Left forelimb (tissue), 1 donor: ENCODE measurements around the gene TRPM2.
"Not testable (repeated sequence)": the region's sequence is repeated elsewhere in the genome, so short reads cannot be mapped to it uniquely, and the experiment has no call there.

Experiments
- DNase-seq: peaks from one replicate; pipeline ENCODE4 v3.0.0-alpha.2; 2018; ENCODE audit warnings: low spot score

The TRPM2 gene

DNA sequence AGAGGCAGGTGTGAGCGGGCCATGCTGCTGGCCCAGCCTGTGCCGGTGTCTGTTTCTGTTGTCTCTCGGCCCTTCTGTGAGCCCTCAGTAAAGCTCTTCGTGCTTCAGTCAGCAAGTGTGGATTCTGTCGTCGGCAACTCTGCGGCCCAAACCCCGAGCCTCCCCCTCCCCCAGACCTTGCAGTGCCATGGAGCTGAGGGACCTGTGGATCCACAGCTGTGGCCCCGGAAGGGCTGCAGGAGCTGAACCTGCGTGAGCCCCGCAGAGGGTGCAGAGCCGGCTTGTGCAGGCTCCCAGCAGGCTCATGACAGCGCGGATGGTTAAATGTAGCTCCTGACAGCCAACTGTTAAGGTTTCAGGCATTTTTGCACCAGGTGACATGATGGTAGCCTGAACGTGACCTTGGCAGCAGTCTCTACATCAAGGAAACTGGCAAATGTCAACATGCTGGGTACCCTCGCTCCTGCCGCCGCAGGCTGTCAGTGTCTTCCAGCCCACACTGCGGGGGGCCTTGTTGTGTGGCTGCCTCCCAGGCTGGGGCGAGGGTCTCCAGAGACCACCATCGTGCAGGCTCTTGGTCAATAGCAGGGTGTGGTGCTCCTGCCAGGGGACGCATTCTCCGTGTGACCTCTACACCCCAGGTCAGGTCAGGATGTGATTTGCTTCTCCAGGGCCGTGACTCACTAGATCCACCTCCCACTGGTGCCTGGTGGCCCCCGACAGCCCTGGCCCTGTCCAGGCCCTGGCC, 108.8 kb downstream of the TRPM2 start:
- DNase-seq: no peak

DNA sequence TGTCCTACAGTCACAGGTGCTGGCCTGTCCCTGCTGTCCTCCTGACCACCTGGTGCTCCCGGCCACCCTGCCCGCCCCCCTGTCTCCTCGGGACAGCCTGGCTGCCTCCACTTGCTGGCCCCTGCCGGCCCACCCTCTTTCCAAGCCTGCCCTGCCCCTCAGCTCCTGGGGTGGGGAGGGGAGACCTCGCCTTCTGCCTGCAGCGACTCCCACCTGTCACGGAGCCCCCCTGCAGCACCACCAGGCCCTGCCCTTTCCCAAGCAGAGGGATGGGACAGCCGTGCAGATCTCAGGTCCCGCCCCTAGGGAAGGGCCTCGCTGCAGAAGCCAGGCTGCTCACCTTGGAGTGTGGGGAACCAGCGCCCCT, 109.4 kb downstream of the TRPM2 start:
- no peak for DNase-seq

DNA sequence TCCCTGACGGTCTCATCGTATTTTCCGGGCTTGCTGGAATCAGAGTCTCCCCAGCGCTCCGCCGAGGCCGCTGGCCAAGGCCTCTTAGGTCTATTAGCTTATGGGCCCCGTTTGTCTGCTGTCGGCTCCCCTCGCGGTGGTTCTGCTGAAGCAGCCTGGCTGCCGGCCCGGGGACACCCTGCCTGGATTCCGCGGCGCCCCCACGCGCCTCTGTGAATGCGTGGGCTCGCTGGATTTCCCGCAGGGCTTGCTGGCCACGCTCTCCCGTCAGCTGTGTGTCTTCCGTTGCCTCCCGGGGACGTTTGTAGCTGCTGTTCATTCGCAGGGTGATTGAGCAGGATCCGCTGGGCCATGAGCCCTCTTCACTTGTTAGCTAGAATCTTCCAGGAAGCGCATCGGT, 110.3 kb downstream of the TRPM2 start:
- DNase-seq: no peak

DNA sequence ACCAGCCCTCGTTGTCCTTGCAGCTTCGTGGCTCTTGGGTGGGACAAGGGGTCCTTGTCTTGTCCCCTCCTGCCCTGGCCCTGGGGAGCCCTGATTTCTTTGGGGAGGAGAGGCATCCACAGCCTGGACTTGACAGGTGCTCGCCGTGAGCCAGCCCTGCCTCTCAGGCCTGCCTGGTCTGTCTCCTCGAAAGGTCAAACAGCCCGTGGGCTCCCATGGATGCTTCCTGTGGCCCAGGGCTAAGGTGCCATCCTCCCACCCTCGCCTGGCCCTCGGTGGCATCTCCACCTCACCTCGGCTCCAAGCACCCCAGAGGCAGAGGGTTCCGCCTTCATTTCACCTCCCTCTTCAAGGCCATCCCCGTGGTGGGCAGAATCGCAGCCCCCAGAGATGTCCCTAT, 110.9 kb downstream of the TRPM2 start:
- no peak for DNase-seq

DNA sequence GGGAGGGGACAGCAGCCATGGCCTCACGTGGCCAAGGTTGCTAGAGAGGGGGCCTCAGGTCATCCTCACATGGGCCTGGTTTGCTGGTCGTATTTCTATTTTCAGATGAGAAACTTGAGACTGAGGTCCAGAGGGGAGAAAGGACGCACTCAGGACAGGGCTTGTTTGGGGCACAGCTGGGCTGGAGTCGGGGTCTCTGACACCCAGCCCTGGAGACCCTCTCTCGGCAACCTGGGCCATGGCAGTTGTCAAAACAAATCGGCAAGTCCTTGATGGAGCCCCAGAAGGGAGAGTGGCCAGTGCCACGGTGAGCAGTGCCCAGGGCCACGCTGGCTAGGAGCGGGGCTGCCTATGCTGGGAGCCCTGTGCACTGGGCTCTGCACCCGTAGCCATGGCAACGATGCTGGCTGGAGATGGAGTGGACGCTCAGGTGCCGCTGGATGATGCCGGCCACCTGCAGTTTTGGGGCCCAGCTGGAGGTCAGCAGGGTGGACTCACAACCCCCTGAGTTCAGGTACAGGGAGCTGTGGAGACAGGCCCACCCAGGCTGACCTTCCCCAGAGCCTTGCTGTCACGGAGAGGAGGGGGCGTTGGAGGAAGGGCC, 113.0 kb downstream of the TRPM2 start:
- DNase-seq: no peak

DNA sequence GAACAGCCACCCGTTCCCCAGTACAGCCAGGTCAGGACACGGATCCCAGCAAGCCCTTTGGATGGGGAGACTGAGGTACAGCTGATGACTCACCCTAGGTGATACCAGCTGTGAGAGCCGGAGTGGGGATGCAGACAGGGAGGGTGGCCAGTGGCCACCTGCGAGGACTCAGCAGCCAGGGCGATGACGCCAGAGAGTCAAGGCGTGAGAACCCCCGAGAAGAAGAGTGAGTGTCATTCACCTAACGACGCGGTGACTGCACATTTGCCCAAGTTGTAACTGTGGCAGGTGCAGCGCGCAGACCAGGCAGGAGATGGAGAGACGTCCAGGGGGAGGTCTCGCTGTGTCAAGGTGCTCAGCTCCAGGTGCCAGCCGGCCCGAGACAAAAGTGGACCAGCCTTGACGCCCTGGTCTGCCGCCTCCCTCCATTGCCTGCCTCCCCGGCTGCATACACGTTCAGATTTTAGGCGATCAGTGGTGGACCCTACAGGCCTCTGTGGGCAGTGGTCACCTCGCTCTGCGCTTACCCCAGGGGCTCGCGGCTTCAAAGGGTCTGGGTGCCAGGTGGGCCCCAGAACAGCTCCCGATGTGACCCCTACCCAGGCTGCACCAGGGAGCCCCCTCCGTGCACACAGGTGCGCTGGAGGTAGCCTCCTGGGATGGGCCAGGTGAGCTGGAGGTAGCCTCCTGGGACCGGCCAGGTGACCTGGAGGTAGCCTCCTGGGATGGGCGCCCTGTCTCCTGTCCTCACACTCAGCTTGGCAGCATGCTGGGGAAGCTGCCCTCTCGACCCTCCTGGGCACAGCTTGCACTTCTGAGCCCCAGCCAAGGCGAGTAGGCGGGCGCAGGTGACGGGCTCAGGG, 113.8 kb downstream of the TRPM2 start:
- no peak for DNase-seq

DNA sequence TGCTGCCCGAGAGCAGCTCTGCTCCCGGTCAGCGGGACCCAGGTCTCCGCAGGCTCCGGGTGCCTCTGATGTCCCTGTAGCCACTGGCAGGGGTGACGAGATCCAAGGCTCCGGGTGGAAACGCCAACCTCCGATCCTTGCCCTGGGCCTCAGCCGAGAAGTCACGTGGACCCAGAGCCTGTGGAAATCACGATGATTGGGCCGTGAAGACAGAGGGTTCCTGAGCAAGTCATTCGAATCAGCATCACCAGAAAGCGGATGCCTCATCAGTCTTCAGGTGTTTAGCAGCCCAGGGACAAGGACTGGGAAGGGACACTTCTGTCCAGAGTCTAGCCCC, 114.4 kb downstream of the TRPM2 start:
- no peak for DNase-seq

DNA sequence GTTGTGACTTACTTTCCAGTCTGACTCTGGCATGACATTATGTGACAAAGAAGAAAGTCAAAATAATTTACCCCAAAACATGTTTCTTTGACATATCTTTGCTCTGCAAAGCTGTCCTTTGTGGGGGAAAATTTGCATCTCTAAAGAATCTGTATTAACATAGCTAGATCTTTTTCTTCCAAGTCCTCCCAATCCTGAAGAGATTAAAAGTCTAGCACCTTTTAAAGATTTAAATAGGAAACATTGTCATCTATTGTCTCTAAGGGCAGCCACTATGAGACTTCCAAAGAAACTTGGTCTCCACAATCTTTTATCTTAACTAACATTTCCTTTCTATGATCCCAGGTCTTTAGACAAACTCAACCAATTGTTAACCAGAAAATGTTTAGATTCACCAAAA, 117.9 kb downstream of the TRPM2 start:
- no peak for DNase-seq

DNA sequence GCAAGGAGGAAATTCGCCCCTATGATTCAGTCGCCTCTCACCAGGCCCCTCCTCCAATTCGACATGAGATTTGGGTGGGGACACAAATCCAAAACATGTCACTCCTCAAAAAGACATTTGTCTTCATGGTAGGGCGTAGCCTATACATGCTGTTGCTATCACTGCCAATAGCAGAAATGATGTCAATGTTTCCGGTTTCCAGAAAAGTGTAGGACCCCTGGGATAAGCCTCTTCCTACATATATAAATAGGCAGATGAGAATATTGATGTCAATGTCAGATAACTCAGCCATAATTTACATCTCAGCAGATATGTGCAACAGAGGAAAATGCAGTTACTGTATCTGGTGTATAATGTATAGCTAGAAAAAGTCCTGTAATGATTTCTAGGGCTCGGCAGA, 118.6 kb downstream of the TRPM2 start:
- DNase-seq: no peak

DNA sequence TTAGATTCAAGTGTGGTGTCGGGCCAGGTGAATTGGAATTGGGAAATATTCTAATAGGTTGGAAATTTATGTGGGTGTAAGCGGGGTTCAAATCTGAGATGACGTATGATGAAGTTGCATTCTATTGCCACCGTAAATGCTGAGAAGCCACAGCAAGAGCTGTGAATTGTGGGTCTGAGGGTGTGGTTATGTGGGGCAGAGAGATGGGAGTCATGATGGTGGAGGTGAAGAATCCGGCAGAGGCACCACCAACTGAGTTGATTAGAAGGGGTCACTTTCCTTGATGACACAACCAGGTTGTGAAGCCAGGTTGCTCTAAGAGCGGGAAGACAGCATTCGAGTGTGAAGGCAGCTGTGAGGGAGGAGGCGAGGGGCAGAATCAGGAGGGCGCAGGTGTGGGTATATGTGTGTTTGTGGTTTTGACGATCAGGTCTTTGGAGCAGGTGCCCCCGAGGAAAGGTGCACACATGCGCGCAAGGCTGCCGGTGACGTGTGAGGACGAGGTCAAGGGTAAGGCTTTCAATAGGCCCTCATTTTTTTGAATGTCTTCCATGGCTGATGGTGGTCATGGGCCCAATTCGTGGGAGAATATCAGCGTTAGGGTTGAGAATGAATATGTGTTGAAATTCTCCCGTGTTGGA, 120.6 kb downstream of the TRPM2 start:
- no peak for DNase-seq

DNA sequence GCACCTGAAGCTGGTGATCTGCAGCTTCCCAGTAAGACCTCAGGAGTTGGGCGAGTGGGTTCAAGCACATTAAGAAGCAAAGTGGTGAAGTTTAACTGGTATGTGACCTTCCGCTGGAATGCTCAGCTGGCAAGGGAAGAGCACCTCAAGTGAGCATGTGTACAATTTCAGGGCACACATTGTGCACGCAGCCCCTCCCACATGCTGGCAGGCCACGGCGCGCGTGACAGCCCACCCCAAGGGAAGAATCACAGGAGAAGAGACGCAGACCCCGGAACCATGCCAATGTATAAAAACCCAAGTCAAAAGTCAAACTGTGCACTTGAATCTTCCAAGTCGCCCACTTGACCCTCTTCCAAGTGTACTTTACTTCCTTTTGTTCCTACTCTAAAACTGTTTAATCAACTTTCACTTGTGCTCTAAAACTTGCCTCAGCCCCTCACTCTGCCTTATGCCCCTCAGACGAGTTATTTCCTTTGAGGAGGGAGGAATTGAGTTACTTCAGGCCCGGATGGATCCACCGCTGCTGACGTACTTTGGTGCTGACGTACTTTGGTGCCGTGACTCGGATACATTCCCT, 121.9 kb downstream of the TRPM2 start:
- DNase-seq: no peak

DNA sequence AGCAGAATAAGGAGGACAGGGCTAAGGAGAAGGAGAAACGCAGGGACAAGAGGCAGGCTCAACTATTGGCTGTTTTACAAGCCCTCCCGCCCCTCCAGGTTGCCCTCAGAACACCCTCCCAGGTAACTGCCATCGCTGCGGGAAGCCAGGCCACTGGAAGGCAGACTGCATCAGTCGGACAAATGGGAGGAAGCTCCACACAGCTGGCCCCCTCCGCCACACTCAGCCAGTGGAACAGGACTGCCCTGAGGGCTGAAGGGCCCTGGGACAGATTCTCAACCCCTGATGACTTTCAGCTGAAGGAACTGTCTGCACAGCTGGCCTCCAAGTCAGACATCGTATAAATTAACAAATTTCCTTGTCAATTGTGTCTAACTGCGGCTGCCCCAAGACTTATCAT, 123.7 kb downstream of the TRPM2 start:
- DNase-seq: no peak

DNA sequence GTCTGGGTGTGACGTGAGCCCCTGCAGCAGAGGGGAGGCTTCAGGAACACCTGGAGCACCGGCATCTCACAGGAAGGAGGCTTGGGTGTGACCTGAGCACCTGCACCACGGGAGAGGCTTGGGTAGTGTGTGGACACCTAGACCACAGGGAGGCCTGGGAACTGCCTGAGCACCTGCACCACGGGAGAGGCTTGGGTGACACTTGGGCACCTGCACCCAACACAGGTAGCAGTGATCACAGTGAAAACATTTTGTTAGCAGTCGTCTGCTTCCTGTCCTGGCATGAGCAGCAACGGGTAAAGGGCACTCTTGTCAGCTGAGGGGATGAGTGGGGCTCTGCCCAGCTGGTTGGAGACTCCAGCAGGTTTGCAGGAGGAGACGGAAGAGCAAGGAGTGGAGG, 124.3 kb downstream of the TRPM2 start:
- DNase-seq: no peak

DNA sequence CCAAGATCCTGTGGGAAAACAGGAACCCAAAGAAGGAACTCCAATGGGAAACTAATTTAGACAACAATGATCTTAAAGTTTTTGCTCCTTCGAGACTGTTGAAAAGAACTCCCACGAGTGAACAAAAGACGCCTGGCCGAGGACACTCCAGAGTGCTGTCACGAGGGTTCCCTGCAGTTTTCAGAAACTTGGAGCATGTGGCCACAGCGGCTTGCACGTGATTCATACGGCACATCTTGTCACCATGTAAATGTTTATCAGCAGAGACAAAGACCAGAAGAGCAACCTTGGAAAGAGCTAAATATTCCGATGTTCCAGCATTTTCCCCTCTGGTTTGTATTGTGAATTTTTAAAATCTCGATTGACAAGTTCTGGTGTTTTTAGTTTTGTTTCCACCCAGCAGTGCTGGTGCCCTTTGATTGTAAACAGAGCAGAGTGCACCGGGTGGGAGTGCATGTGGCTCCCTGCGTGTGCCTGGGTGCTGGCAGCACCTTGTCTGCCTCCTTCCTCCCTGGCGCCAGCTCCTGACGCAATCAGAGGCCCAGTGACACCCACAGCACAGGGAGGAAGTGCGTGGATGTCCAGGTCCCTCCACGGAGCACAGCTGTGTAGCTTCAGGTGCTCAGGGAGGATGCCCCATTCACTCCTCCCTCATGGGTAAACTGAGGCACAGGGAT, 124.8 kb downstream of the TRPM2 start:
- no peak for DNase-seq

DNA sequence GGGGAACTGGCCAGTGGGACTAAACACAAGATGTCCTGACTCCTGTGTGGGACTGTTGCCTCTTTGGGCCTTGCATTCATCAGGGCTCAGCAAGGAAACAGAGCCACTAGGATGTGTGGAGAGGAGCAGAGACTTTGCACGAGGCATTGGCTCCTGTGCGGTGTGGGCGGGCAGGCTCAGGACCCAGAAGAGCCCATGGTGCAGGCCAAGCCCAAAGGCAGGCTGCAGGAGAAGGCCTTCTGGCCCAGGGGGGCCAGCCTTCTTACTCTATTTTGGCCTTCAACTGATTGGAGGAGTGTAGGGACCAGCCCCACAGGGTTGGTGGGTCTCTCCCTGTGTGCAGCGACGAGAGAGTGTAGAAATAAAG, 125.4 kb downstream of the TRPM2 start:
- DNase-seq: no peak

DNA sequence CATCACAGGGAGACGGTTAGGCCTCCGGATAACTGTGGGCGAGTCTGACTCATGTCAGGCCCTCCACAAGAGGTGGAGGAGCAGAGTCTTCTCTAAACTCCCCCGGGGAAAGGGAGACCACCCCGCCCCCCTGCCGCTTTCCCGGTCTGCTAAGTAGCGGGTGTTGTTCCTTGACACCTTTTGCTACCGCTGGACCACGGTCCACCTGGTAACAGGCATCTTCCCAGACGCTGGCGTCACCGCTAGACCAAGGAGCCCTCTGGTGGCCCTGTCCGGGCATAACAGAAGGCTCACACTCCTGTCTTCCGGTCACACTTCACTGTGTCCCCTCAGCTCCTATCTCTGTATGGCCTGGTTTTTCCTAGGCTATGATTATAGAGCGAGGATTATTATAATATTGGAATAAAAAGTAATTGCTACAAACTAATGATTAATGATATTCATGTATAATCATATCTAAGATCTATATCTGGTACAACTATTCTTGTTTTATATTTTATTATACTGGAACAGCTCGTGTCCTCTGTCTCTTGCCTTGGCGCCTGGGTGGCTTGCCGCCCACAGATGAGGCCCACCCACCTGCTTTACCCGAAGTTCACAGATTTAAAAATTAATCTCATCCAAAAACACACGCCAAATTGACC, 126.3 kb downstream of the TRPM2 start:
- not testable (repeated sequence) for DNase-seq

DNA sequence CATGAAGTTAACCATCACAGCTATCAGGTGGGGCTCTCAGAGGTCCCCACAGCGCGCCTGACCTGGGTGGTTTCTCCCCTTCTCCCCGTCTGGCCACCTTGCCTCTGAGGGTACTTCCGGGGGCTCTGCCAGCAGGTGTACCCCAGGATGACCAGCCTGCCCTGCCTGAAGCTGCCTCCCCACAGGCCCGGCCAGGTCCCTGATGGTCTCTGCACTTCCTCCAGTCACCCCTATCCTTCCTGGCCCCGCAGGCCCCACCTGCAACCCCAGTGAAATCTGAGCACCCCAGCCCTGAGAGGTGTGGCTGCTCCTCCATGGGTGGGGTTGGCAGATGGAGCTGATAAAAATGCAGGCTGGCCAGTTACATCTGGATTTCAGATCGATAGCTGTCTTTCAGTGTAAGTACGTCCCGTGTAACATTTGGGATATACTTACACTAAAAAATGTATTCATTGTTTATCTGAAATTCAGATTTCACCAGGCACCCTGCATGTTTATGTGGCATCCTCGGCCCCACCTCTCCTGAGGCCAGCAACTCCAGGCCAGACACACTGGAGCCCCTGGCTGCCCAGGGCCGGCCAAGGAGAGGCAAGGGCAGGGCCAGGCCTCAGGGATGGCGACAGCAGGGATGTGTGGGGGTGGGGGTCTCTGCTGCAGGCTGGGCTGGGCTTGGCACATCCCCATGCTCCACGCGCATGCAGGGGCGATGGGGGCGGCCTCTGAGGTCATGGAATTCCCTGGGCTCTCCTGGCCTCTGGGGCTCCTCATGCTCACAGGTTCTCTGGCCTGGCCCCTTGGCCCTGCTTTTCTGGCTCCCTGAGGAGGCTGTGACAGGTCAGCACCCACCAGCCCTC, 127.0 kb downstream of the TRPM2 start:
- no peak for DNase-seq

DNA sequence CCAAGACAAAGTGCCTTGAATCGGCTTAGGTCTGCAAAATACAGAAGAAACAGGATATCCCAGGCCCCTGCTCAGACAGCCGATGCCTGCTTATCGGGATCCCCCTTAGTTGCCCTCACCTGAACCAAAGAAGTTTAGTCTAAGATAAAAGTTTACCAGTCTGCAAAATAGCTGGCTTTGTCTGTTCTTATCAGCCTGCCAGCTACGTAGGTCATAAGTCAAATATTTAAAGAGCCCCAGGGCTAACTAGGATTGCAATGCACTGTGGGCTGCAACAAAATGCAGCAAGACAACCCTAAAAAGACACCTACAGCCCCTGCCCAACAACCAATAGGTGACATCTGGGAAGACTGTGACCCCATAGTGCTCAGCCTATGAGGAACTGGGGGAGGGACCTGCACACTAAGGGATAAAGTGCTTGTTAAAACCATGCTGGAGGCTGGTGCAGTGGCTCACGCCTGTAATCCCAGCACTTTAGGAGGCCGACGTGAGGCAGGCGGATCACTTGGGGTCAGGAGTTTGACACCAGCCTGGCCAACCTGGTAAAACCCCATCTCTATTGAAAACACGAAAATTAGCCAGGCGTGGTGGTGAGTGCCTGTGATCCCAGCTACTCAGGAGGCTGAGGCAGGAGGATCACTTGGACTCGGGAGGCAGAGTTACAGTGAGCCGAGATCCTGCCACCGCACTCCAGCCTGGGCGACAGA, 129.3 kb downstream of the TRPM2 start:
- no peak for DNase-seq

DNA sequence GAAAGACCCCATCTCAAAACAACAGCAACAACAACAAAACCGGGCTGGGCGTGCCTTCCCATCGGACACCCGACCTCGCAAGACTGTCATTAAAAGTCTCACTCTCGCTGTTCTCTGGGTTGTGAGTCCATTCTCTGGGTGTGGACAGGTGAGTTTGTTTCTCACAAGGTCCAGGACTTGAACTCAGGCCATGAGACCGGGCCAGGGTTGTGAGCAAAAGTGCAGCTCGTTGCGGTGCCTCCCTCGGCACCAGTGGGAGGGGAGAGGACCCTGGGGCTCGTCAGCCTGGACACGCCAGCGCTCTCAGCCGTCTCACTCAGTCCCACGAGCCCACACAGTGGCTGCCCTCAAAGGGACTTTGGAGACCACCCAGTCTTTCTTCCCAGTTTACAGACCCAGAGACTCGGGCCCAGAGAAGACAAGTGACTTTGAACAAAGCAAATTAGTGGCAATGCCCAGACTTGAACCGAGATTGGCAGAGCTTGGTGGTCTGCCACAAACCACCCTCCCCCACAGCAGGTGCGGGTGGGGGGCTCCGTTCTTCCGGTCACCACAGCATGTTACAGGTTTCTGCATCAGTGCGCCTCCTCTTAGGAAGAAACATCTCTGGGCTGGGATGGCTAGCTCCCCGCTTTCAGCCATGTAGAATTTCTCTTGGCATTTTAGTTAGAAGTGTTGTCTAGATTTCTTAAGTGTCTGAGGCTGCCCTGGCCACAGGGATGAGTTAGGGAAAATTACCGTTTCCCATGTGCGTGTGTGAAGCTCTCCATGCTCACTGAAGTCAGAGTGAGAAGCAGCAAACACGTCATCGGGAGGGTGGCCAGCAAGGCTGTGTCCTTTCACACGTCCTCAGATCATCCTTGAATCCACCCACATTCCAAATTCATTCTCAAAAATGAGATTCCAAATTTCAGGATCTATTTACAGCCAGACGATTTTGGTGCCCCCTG, 130.1 kb downstream of the TRPM2 start:
- DNase-seq: no peak
